GM21526 (cell line): ENCODE data around the gene ANKH.

ENCODE experiments used
- ATAC-seq: cut with Tn5 transposase; IDR thresholded peaks from one replicate; pipeline ENCODE4 v1.9.1; 2021; ENCODE audit warnings: moderate library complexity; ENCODE audit not compliant: unreplicated experiment, low FRiP score

ANKH gene

DNA sequence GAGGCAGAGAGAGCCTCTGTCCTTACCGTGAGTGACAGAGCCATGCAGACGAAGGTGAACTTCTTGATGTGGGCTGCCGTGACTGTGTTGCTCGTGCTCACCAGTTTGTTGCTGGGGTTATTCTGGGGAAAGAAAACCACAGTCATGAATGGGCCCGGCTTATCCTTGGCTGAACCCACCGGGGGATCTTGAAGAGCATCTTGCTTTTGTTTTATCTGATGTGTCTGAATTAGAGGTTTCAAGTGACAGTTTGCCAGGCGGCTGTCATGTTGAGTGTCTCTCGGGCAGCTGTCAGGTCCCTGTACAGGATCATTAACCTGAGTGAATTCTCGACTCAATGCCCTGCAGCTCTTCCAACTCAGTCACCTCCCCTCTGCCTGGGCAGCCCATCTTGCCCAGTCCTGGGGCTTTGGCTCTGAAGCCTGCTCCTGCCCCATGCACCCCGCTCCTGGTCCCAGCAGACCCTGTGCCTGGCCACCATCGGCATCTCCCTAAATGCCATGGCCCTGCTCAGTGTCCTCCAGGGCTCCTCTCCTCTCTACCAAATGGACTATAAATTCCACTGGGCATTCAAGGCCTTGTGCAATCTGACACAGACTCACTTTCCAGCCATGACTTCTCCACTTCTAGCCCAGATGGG, 129.7 kb downstream of the ANKH start:
- no peak for ATAC-seq

DNA sequence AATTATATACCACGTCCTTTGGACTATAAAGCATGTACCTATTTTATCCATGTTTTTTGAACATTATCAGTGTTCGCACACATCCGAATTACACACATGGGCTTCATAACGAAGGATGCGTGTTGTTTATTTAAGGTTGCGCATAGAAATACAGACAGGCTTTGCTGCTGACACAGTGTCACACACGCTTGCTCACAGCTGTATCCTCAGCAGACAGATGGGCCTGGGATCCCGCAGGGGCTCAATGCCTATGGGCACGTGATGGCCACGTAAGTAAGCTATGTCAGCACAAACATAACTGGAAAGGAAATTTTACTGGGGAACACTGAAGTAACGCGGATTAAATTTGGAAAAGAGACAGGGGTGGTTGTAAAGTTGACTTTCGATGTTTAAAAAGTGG, 130.4 kb downstream of the ANKH start:
- ATAC-seq: no peak

DNA sequence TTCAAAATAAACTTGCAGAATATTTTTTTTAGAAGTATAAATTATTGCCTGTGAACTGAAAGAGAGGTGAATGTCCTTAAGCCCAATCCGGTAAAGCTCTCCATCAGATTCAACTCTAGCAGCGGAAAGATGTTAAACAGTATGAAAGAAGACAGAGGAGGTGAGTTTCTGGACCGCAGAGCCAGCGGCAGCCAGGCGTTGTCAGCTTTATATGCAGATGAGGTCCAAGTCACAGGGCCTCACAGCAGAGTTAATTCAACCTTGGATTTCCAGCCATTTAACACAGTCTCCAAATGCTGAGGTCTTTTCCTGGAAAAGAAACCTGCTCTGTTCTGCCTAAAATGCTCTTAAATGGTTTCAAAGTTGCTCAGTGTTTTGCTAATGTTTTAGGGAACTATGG, 131.6 kb downstream of the ANKH start:
- no peak for ATAC-seq

DNA sequence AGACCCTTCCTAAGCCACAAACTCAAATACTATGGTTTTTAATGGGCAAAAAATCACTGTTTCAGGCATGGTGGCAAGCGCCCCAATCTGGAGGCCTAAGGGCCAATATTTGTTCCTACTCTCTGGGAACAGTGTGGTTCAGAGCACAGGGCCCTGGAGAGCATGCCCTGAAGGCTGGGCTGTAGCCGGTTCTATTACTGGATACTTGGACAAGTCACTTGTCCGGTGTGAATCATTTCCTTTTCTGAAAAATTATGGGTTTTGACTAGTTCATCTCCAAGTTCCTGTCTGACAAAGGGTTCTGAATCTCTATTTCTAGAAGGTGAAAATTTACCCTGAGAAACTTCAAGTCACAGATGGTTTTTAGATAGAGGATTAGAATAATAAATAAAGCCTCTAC, 132.0 kb downstream of the ANKH start:
- ATAC-seq: no peak

DNA sequence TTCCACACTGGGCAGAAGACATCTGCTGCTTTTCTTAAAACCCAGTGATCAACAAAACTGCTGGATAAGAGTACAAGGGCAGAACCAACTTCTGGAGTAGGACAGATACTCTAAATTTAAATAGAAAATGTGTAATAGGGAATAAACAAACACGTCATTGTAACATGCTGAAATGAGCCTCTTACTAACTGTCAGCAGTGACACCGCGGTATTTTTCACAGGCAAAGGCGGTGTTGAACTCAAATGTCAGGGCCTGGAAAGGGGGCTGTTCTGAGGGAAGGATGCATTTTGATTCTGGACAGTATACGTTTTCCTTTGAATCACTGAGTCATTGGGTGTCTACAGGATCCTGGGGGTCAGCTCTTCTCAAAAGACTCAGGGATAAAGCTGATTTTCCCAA, 133.5 kb downstream of the ANKH start:
- ATAC-seq: no peak

DNA sequence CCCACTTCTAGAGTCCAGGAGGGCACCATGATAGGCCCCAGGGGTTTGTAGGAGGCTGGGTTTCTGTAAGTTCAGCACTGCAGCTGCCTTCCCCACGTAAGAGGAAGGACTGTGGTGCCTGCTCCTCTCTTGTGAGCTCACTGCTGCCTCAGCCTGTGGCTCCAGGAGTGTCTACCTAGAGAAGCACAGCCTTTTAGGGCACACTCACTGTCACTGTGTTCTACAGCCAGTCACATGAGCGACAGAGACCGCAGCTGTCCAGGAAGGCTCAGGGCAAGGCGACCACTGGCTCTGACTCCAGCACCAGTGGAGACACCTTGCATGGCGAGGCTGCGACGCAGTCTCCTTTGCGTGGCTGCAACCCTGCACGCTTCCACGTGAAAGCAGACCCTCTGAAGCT, 134.3 kb downstream of the ANKH start:
- no peak for ATAC-seq

DNA sequence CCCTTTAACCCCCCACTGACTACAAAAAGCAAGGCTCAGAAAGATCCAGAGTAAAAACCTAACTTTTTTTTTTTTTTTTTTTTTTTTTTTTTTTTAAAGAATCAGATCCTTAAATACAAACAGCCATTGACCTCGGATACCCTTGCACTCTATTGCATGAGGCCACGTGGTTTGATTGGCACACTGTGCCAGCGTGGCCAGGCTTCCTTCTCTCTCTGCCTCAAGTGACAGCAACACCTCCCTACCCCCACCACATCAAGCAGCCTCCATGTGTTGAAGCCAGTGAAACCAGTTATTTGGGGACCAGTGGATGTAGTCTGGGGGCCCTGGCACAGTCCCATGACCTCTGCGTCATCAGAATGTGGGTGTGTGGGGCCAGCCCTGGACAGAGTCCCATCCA, 135.6 kb downstream of the ANKH start:
- no peak for ATAC-seq

DNA sequence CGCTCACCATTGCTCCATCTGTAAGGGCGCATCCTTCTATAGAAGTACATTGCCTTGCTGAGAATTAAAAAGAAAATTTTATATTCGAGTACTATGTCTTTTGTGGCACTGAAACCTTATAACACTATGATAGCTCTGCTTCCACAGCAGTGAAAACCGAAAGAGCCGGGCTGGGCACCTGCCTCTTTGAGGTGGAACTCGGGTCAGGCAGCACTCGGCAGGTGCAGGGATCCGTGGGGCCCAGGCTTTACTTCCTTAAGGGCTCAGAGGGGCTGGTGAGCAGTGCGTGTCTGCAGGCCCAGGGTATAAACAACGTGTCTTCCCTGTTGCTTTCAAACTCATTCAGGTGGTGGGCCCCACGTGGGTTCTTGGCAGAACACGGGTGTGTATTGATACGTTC, 137.2 kb downstream of the ANKH start:
- ATAC-seq: no peak

DNA sequence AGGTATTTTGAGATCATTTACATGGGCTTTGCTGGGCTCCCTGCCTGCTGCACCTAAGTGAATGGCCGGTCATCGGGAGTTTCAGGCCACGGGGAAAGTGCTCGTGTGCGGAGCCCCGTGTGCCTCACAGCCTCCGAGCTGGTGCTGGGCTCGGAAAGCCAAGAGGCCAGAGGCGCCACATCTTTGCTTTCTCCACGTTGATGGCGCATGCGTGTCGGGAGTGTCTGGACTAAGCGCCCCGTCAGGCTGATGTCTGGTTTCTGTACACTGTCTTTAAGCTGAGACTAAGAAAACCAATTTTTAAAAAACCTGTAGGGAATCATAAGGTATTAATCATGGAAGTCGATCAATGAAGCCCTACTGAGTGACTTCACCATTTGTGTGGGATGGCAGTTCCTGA, 137.9 kb downstream of the ANKH start:
- no peak for ATAC-seq

DNA sequence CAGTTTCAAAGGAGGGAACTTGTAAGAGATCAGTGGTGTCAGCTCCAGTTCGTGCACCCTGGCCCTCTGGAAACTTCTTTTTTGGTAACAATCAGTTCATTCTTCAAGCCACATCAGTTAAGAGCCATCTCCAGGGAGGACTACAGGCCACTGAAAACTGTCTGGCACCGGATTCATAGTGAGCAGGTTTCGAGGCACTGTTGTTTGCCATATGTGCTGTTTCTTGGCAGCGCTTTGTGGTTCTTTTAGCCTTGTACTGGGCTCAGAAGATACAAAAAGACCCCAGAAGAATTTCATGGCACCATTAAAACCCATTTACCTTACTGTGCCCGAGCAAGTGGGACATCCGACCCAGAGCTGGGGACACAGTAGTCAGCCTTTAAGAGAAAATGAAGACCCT, 138.6 kb downstream of the ANKH start:
- no peak for ATAC-seq

DNA sequence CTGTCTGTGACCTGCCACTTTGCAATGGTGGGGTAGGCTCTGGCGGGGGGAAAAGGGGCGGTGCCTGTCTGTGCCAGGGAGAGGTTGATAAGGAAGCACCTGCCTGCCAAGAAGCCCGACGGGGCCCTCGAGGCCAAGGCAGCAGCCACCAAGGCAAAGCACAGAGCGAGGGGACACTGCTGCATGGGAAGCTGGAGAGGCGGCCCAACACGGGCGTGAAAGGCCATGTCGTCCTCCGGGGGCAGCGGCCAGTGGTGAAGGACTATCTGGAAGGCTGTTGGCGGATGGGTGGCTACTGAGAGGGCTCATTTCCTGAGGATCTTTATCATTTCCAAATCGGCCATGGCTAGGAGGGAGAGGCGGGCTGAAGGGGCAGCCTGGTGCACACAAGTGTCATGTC, 140.7 kb downstream of the ANKH start:
- ATAC-seq: no peak

DNA sequence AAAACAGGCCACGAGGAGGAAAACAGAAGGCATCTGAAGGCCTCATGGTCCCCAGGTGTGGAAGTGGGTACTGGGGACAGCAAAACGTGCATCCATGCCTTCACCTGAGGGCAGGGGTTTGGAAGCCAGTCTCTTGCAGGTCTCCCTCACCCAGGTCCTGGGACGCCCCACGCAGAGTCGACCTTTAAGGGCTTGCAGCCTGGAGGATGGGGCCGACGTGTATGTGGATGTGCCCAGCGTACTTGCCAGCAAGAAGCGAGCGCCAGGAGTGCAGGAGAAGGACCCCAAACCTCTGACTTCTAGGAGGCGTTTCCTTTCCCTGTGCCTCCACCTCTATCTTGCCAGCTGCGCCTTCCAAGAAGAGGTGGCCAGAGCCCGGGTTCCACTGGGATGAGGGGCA, 141.1 kb downstream of the ANKH start:
- no peak for ATAC-seq

DNA sequence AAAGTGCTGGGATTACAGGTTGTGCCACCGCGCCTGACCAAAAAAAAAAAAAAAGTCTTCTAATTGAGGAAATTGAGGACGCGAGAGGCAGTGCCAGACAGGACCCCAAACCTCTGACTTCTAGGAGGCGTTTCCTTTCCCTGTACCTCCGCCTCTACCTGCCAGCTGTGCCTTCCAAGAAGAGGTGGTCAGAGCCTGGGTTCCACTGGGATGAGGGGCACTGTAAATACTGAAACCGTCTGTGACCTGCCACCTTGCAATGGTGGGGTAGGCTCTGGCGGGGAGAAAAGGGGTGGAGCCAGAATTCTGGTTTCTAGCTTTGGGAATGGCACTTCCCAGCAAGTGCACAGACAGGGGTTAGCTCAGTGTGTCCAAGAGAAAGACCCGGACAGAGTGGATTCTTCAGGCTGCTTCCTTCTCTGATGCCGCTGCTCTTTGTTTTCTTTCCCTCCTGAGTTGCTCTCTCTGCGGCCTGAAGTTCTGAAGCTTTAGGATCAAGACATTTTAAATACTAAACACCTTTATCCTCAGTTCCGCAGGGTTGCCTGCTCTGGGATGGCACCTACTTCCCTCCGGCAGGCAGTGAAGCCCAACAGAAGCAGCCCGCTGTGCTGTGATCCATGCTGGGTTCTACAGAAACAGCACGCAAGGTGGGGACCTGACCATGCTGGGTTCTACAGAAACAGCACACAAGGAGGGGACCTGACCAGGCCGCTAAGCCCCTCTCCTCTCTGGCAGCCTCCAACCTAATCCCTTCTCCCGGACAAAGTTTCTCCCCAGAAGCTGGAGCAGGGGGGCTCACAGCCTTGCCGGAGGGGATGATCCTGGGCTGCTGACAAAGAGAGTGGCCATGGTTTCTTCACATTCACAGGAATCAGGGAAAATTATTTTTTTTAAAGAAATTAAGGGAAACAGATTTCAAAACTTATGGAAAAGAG, 141.9 kb downstream of the ANKH start:
- ATAC-seq: no peak

DNA sequence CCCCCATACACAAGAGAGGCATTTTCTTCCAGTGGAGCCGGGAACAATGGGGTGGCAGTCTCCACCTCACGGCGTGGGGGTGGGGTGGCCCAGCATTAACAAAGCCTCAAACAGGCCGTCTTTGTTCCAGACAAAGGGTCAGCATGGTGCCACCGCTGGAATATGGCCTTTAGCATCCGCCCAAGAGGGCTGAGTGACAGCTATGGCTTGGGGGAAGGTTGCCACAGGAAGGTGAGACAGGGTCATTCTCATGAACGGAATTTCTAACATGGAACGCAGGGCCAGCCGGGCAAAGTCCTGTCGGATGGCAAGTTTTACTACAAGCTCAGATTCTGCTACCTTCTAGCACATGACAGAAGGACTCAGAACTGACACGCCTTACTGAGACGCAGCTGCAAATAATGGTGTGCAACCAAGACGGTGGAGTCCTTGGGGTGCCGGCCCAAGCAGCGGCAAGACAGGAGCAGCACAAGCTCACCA, 143.1 kb downstream of the ANKH start:
- no peak for ATAC-seq

DNA sequence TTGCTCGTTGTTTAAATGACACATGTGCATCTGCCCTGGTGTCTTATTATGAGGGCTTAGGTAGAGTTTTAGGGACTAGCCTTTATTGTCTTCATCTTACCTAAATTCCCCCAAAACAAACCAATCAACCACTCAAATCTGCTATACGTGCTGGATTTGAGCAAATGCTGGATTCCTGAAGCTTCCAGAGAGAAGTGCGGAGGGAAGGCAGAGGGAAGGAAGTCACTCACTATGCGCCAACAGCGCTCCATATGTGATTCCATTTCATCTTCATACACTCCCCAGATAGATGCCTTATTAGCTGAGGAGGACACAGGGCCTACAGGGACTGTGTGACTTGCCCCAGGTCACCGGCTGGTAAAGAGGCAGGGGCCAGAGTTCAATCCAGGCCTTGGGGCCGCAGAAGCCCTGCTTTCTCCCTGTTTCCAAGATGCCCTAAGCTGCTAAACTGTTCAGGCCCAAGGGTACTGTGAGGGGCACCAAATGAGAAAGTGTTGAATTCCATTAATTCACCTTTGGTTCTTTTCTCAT, 143.6 kb downstream of the ANKH start:
- ATAC-seq: no peak

DNA sequence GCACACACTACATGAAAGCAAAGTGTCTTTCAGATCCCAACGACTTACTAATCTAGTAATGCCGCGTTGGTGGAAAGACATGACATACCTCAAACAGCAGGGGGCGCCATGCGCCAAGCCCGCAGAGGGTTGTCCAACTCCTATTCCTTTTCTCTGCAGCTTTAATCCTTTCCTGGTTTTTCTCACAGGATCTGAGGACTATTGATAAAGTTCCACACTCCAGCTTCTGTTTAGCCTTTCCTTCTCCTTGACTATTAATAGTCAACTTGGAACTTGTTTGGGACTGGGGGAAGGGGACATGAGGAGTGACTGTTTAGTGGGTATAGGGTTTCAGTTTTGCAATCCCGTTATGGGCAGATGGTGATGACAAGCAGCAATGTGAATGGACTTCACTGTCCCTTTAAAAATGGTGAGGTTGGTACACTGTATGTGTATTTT, 144.1 kb downstream of the ANKH start:
- ATAC-seq: peak; percentile 63

DNA sequence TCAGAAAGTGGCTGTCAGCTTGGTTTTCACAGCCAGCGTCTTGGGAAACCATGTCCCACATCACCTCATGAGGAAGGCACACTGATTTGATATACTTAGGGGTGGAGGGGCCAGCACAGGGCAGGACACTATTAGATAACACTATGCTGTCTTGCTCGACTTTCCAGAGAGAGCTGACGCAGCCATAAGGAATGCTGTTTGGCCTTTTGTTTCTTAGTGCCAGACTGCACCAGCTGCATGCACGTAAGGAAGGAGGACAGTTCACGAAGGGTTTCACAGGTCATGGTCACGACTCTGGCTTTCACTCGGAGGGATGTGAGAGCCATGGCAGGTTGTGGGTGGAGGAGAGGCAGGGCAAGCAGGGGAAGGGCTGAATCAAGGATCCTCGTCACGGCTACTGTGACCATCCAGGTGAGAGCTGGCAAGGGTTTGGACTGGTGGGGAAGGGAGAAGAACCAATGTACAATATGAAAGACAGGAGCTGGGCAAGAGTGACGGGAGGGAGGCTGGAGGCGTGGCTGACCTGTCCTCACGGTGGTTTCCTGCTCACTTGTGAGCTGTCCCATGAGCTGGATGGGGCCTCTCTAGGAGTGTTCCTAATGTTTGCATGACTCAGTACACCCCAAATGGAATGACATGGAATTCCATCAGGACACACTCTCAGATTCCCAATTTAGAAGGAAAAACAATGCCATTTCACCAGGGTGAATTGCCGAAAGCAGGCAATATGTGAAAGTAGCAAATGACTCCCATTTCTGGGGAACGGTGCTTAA, 145.3 kb downstream of the ANKH start:
- no peak for ATAC-seq

DNA sequence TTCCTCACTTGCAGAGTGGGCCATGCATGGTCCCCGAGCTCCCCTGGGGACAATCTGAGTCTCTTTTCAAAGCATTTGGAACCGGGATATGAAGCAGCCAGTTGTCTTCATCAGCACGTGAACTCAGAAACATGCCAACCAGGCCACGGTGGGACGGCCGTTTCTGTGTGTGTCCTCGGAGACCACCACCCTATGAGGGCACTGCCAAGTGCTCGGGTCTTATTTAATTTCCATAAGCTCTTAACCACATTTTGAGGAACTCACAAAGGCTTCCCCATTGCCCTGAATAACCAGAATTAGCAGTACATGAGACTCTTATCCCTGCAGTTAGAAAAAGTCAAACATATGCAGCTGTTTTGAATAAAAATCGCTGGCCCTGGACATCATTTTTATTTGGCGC, 146.9 kb downstream of the ANKH start:
- no peak for ATAC-seq

DNA sequence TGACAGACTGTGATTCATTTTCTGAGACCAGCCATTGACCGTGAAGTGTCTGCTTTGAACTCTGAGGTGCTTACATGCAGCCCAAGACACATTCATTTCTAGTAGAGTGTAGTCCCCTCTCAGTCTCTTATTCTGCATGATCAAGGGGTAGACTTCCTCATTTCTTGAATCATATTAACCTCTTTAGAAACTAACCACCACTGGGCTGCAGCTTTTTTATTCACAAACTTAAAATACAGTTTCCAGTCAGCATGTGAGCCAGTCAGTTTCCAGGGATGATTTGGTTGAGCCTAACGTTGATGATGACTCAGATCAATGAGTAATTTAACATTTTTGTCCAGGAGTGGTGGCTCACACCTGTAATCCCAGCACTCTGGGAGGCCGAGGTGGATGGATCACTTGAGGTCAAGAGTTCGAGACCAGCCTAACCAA, 147.9 kb downstream of the ANKH start:
- ATAC-seq: no peak

DNA sequence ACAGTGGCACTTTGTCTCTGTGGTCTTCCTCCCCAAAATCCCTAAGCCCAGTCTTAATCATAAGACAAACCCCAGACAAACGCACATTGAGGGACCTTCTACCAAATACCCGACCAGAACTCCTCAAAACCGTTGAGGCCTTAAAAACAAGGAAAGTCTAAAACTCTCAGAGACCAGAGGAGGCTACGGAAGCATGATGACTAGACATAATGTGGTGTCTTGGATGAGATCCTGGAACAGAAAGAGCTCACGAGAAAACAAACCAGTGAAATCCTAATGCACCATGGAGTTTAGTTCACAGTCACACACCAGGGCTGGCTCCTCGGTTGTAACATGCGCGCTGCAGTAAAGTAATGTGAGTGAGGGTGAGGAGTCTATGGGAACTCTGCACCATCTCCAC, 148.7 kb downstream of the ANKH start:
- no peak for ATAC-seq
